Lower leg skin (tissue), 4 donors: ENCODE measurements around the gene PRDM10. TPM values are rescaled to one million over a fixed set of nuclear protein-coding genes. Genes with fewer than 3 reads are reported as not detected.
"Not testable (repeated sequence)": the region's sequence is repeated elsewhere in the genome, so short reads cannot be mapped to it uniquely, and the experiment has no call there.

Experiments
- DNase-seq, 2 donors: peaks; one replicate each; pipeline ENCODE4 v3.0.0-alpha.2; 2019; ENCODE audit warnings: low spot score in 2 of 2
- H3K4me3 ChIP-seq: fragments of 200-600 bp; sonication (generic); 2 replicates; pipeline ENCODE4 v1.5.1; 2017; ENCODE audit warnings: mild to moderate bottlenecking, low read depth; ENCODE audit not compliant: poor library complexity, severe bottlenecking
- POLR2A ChIP-seq, 2 donors: fragments of 450-650 bp; IDR thresholded peaks; one replicate each; pipeline ENCODE4 v1.6.1; 2016 to 2017; ENCODE audit warnings: antibody characterized with exemption in 2 of 2, mild to moderate bottlenecking in 1 of 2, moderate library complexity in 1 of 2
- WGBS, 2 donors: methylation state at CpG; one replicate each; pipeline ENCODE4 v1.1.5; 2018; 5-methylcytosine and 5-hydroxymethylcytosine counted together
- intact Hi-C: fragments of 100-400 bp; cut with DNase I; formaldehyde crosslinking; loops from one replicate; pipeline ENCODE4 v1.15.0; 2023; ENCODE audit warnings: low total_unique reads
- total RNA-seq, 4 donors: library from RNA; depleted of rRNA; stranded (reverse); fragments of >200 nt; gene quantifications; one replicate each; pipeline ENCODE4 v1.1.0, GENCODE V29; 2016
- TF ChIP-seq, protein P1 (sequence below), 3 donors: fragments of 450-650 bp; IDR thresholded peaks; one replicate each; pipeline ENCODE4 v1.5.1; 2016; ENCODE audit warnings: antibody characterized with exemption in 3 of 3, mild to moderate bottlenecking in 3 of 3, moderate library complexity in 2 of 3

The PRDM10 gene
- total RNA-seq, 4 donors from 2014 or later: 6.7 to 13.0 (median 9.1) TPM

DNA sequence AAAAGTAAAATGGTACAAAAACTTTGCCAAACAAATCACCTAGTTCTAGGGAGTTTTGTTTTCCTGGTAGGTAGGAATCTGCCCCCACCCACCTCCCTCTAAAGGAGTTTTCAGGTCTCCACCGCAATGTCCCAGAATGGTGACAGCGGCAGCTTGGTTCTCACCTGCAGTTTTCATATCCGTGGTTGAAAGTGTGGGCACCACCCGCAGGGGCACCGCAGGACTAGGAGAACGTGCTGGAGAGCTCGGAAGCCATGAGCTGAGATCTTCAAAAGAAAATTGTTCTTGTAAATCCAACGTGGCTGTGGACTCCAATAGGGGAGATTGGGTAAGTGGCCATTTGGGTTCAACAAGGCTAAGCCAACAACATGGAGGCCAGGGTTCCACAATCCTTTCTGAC is 118.1 kb downstream of the PRDM10 start:
- WGBS, 2 donors: 92 to 94% methylated on average over 8 of the region's 8 CpGs
- H3K4me3 ChIP-seq: no peak overlapping the region
- intact Hi-C loops: loop anchor here (10.0 kb wide), 1 partner anchor 100 kb away; no protein-coding TSS in a partner anchor
- DNase-seq: no peak
- TF ChIP-seq, protein P1, sequence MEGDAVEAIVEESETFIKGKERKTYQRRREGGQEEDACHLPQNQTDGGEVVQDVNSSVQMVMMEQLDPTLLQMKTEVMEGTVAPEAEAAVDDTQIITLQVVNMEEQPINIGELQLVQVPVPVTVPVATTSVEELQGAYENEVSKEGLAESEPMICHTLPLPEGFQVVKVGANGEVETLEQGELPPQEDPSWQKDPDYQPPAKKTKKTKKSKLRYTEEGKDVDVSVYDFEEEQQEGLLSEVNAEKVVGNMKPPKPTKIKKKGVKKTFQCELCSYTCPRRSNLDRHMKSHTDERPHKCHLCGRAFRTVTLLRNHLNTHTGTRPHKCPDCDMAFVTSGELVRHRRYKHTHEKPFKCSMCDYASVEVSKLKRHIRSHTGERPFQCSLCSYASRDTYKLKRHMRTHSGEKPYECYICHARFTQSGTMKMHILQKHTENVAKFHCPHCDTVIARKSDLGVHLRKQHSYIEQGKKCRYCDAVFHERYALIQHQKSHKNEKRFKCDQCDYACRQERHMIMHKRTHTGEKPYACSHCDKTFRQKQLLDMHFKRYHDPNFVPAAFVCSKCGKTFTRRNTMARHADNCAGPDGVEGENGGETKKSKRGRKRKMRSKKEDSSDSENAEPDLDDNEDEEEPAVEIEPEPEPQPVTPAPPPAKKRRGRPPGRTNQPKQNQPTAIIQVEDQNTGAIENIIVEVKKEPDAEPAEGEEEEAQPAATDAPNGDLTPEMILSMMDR (IDR thresholded peaks at IDR 0.05): no peak
- no peak for TF ChIP-seq POLR2A (IDR thresholded peaks at IDR 0.05)

DNA sequence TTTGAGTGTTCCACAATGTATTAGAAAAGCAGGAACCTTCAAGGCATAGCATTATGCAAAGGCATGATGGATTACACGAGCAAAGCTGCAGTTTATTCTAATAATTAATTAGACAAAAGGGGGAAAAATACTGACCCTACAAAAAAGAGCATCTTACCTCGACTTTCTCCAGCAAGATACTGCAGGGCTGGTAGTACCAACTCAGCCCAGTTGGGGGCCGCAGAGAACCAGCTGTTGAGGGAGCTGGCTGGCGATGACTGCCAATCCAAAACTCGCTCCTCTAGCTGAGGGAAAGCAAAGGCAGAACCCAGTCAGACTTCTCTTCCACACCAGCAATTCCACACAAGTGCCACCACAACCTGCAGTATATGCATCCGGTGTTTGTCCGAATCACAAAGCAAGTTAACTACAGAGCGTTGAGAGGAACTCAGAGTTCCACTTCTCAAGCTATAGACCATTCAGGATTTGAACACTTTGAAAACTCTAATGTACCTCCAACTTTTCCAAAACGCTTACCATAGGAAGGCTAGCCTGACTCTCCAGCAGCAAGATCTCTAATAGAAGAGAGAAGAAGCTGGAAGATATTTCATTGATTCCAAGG is 121.0 kb downstream of the PRDM10 start:
- intact Hi-C loops: loop anchor here (10.0 kb wide), 1 partner anchor 97 kb away; no protein-coding TSS in a partner anchor
- no peak overlapping the region for H3K4me3 ChIP-seq
- TF ChIP-seq, protein P1 (IDR thresholded peaks at IDR 0.05): no peak
- no peak for DNase-seq
- WGBS, 2 donors: 69 to 71% methylated on average over 9 of the region's 9 CpGs

DNA sequence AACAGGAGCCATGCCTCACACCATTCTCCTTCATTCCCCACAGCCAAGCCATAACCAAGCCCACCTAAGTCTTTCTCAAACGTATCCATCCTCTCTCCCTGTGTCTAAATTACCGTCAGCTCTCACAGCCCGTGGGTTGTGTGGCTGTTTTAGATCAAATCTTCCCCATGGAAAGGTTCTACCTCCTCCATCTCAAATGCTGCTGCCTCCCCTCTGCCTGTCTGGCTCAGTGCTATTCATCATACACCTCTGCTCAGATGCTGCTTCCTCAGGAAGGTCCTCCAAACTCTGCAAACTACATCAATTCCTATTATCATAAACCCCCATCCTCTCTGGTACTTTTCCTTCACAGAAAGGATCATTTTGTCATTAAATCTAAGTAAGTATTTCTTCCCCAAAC is 122.3 kb downstream of the PRDM10 start:
- intact Hi-C loops: loop anchor here (10.0 kb wide), 1 partner anchor 96 kb away; no protein-coding TSS in a partner anchor
- no peak for DNase-seq
- TF ChIP-seq, protein P1 (IDR thresholded peaks at IDR 0.05): no peak
- no peak for TF ChIP-seq POLR2A (IDR thresholded peaks at IDR 0.05)
- 90 to 93% methylated on average over 3 of the region's 3 CpGs for WGBS, 2 donors
- H3K4me3 ChIP-seq: no peak overlapping the region

DNA sequence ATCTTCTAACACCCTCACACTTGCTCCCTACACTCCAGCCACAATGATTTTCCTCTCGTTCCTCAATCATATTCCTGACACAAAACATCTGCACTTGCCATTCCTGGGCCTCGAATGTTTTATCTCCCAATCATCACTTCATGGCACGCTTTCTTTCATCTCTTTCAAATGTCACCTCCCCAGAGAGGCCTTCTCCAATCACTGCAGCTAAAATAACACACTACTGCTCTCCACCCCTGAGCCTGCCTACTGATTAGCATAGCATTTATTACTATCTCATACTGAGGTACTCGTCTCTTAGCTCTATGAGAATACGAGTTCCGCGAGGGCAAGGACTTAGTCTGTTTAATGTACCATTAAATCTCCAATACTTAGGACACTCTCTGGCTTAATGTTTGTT is 130.7 kb downstream of the PRDM10 start:
- intact Hi-C loops: loop anchor here (5.0 kb wide), 1 partner anchor 350 kb away; no protein-coding TSS in a partner anchor
- WGBS, 2 donors: 81 to 85% methylated on average over 7 of the region's 7 CpGs
- no peak overlapping the region for H3K4me3 ChIP-seq
- DNase-seq: no peak
- TF ChIP-seq, protein P1 (IDR thresholded peaks at IDR 0.05): no peak
- TF ChIP-seq POLR2A (IDR thresholded peaks at IDR 0.05): no peak

DNA sequence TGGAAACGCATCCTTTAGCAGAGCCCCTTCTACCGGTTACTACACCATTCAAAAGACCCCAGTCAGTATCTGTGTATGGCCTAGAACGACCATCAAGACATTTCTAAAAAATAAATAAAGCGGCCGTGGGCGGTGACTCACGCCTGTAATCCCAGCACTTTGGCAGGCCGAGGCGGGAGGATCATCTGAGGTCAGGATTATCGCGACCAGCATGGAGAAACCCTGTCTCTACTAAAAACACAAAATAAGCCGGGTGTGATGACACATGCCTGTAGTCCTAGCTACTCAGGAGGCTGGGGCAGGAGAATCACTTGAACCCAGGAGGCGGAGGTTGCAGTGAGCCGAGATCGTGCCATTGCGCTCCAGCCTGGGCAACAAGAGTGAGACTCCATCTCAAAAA is 134.0 kb downstream of the PRDM10 start:
- DNase-seq, H3K4me3 ChIP-seq, intact Hi-C loops: not testable (repeated sequence)
- 87 to 90% methylated on average over 16 of the region's 16 CpGs for WGBS, 2 donors

DNA sequence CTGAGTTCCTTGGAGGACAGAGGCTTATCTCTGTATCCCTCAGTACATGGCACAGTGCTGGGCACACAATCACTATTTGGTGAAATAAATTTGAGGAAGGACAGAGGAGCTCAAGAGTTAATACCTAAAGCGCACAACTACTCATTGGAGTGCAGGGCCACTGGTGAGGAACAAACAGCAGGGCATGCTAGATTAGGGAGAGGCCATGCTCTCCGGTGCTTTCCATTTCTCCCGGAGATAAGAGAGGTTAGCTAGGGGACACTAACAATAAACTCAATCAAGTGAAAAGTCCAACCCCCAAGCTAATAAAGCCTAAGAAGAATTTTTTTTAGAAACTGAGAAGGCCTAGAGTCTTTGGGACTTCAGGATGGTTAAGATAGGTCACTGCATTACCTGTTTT is 136.3 kb downstream of the PRDM10 start:
- intact Hi-C loops: no loop called here
- 77 to 78% methylated on average over 3 of the region's 3 CpGs for WGBS, 2 donors
- TF ChIP-seq, protein P1 (IDR thresholded peaks at IDR 0.05): no peak
- TF ChIP-seq POLR2A (IDR thresholded peaks at IDR 0.05): no peak
- no peak overlapping the region for H3K4me3 ChIP-seq
- DNase-seq: no peak
